DOHH2 (cell line): ENCODE measurements around the gene COL18A1.

Source experiments
- H3F3A ChIP-seq: fragments of 200-600 bp; sonication (generic), shearing (Covaris generic); 2 replicates; pipeline ENCODE4 v1.6.0; 2016; ENCODE audit warnings: antibody characterized with exemption, mild to moderate bottlenecking; ENCODE audit not compliant: control insufficient read depth, insufficient read depth
- H3K27ac ChIP-seq: fragments of 200-600 bp; sonication (generic); 2 replicates; pipeline ENCODE4 v1.5.1; 2014; ENCODE audit warnings: low read depth, mild to moderate bottlenecking, low read length, moderate library complexity
- H3K27me3 ChIP-seq: fragments of 200-600 bp; sonication (generic); 2 replicates; pipeline ENCODE4 v1.6.1; 2014; ENCODE audit warnings: mild to moderate bottlenecking, low read length, mixed read lengths; ENCODE audit not compliant: control insufficient read depth
- H3K36me3 ChIP-seq: fragments of 200-600 bp; sonication (generic); 2 replicates; pipeline ENCODE4 v1.6.1; 2014; ENCODE audit warnings: mild to moderate bottlenecking, low read length, moderate library complexity, mixed read lengths; ENCODE audit not compliant: control insufficient read depth
- H3K4me1 ChIP-seq: fragments of 200-600 bp; sonication (generic); 2 replicates; pipeline ENCODE4 v1.6.1; 2014; ENCODE audit warnings: mild to moderate bottlenecking, low read length, mixed read lengths; ENCODE audit not compliant: control insufficient read depth
- H3K4me2 ChIP-seq: fragments of 200-600 bp; sonication (generic); 2 replicates; pipeline ENCODE4 v1.6.0; 2014; ENCODE audit warnings: mild to moderate bottlenecking, low read length, moderate library complexity
- H3K4me3 ChIP-seq: fragments of 200-600 bp; sonication (generic); 2 replicates; pipeline ENCODE4 v1.5.1; 2014; ENCODE audit warnings: mild to moderate bottlenecking, low read length, mixed read lengths
- H3K79me2 ChIP-seq: fragments of 200-600 bp; sonication (generic); 2 replicates; pipeline ENCODE4 v1.6.1; 2014; ENCODE audit warnings: mild to moderate bottlenecking, low read length, mixed read lengths; ENCODE audit not compliant: control insufficient read depth
- H3K9me2 ChIP-seq: fragments of 200-600 bp; sonication (generic); replicated peaks from 2 replicates; pipeline ENCODE4 v1.6.1; 2014; ENCODE audit warnings: mild to moderate bottlenecking, low read length, mixed read lengths; ENCODE audit not compliant: control insufficient read depth
- H3K9me3 ChIP-seq: fragments of 200-600 bp; sonication (generic); 2 replicates; pipeline ENCODE4 v1.6.1; 2014; ENCODE audit warnings: antibody characterized with exemption, low read length, mixed read lengths; ENCODE audit not compliant: control insufficient read depth, insufficient read depth
- H4K20me1 ChIP-seq: fragments of 200-600 bp; sonication (generic); 2 replicates; pipeline ENCODE4 v1.6.0; 2014; ENCODE audit warnings: low read depth, mild to moderate bottlenecking, antibody characterized with exemption, low read length, moderate library complexity; ENCODE audit not compliant: control insufficient read depth, insufficient read depth
- EZH2phosphoT487 ChIP-seq: fragments of 200-600 bp; sonication (generic); IDR thresholded peaks from 2 replicates; pipeline ENCODE4 v1.6.1; 2017; ENCODE audit warnings: borderline replicate concordance, mild to moderate bottlenecking, antibody characterized with exemption, low read length, moderate library complexity, mixed read lengths
- TF ChIP-seq, protein P1 (sequence below): fragments of 200-600 bp; sonication (generic); IDR thresholded peaks from one replicate; pipeline ENCODE4 v1.5.1; 2014; ENCODE audit warnings: antibody characterized with exemption, mild to moderate bottlenecking, low read depth, low read length; ENCODE audit not compliant: poor library complexity, severe bottlenecking

COL18A1 gene

GRCh38 chr21:45443595-45444181 is 38.7 kb downstream of the COL18A1 start:
- Histone ChIP-seq H3K4me2 (no peak overlapping the region), H3K27ac (no peak overlapping the region), H4K20me1 (no peaks in the 10 kb centered on the region), H3K9me2 (no peaks in the 10 kb centered on the region), H3K4me1 (no peaks in the 10 kb centered on the region), H3F3A (no peaks in the 10 kb centered on the region), H3K9me3 (peaks cover 6% of the 10 kb centered on the region; the same call in 1 of the 2 replicates), H3K27me3 (no peaks in the 10 kb centered on the region), H3K79me2 (no peaks in the 10 kb centered on the region), H3K4me3 (no peak overlapping the region), H3K36me3 (no peaks in the 10 kb centered on the region)
- TF ChIP-seq, protein P1, sequence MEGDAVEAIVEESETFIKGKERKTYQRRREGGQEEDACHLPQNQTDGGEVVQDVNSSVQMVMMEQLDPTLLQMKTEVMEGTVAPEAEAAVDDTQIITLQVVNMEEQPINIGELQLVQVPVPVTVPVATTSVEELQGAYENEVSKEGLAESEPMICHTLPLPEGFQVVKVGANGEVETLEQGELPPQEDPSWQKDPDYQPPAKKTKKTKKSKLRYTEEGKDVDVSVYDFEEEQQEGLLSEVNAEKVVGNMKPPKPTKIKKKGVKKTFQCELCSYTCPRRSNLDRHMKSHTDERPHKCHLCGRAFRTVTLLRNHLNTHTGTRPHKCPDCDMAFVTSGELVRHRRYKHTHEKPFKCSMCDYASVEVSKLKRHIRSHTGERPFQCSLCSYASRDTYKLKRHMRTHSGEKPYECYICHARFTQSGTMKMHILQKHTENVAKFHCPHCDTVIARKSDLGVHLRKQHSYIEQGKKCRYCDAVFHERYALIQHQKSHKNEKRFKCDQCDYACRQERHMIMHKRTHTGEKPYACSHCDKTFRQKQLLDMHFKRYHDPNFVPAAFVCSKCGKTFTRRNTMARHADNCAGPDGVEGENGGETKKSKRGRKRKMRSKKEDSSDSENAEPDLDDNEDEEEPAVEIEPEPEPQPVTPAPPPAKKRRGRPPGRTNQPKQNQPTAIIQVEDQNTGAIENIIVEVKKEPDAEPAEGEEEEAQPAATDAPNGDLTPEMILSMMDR: no peak
- TF ChIP-seq EZH2phosphoT487: no peak

DNA sequence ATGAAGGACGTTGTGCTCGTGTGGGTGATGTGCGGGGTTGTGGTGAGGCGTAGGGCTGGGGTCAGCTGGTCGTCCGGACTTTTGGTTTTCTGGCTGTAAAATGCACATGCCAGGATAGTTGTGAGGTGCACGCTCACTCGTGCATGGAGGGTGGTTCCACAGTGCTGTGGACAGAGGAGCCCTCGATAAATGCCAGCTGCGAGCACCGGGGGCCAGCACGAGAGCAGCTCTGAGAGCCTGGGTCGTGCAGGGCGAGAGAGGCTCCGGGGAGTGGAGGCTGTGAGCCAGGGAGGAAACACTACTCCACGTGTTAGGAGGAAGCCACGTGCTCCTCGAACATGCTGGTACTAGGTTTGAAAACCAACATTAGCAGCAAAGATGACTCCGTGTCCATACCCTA is 39.4 kb downstream of the COL18A1 start:
- no peaks in the 10 kb centered on the region for H3F3A ChIP-seq
- H3K79me2 ChIP-seq: no peaks in the 10 kb centered on the region
- H3K4me1 ChIP-seq: no peaks in the 10 kb centered on the region
- H3K27me3 ChIP-seq: no peaks in the 10 kb centered on the region
- peaks cover 6% of the 10 kb centered on the region; the same call in 1 of the 2 replicates for H3K9me3 ChIP-seq
- no peak overlapping the region for H3K4me3 ChIP-seq
- H3K9me2 ChIP-seq: no peaks in the 10 kb centered on the region
- no peaks in the 10 kb centered on the region for H4K20me1 ChIP-seq
- TF ChIP-seq, protein P1: no peak
- no peak for TF ChIP-seq EZH2phosphoT487
- H3K36me3 ChIP-seq: no peaks in the 10 kb centered on the region
- H3K27ac ChIP-seq: no peak overlapping the region
- no peak overlapping the region for H3K4me2 ChIP-seq

- Histone ChIP-seq H4K20me1 (no peaks in the 10 kb centered on the region), H3K27me3 (no peaks in the 10 kb centered on the region), H3K79me2 (no peaks in the 10 kb centered on the region), H3K36me3 (no peaks in the 10 kb centered on the region), H3K4me1 (no peaks in the 10 kb centered on the region), H3K9me2 (no peaks in the 10 kb centered on the region), H3K4me3 (no peak overlapping the region), H3F3A (no peaks in the 10 kb centered on the region), H3K27ac (no peak overlapping the region), H3K4me2 (no peak overlapping the region), H3K9me3 (peaks cover 14% of the 10 kb centered on the region; the same call in 1 of the 2 replicates)
- TF ChIP-seq EZH2phosphoT487: no peak
- TF ChIP-seq, protein P1: no peak
Measured at GRCh38 chr21:45445369-45445768, 40.4 kb downstream of the COL18A1 start.
